ENCODE data around the gene EPS8L2.

The EPS8L2 gene

GRCh38 chr11:708511-708910 is 2.5 kb downstream of the EPS8L2 start:
- Histone ChIP-seq H3K27ac (ENCODE audit: low read length) (no peak overlapping the region), H3K36me3 (ENCODE audit: control insufficient read depth, low read depth, low read length) (no peaks in the 10 kb centered on the region), H3K4me3 (ENCODE audit: low read length) (no peak overlapping the region), H3K9me3 (ENCODE audit: control insufficient read depth, low read depth, low read length) (no peaks in the 10 kb centered on the region), H3K27me3 (ENCODE audit: control insufficient read depth, insufficient read depth, low read length) (peaks cover 8% of the 10 kb centered on the region), H3K9ac (ENCODE audit: low read length) (no peak overlapping the region), H3K4me1 (ENCODE audit: control insufficient read depth, low read depth, low read length) (peaks cover 7% of the 10 kb centered on the region)

DNA sequence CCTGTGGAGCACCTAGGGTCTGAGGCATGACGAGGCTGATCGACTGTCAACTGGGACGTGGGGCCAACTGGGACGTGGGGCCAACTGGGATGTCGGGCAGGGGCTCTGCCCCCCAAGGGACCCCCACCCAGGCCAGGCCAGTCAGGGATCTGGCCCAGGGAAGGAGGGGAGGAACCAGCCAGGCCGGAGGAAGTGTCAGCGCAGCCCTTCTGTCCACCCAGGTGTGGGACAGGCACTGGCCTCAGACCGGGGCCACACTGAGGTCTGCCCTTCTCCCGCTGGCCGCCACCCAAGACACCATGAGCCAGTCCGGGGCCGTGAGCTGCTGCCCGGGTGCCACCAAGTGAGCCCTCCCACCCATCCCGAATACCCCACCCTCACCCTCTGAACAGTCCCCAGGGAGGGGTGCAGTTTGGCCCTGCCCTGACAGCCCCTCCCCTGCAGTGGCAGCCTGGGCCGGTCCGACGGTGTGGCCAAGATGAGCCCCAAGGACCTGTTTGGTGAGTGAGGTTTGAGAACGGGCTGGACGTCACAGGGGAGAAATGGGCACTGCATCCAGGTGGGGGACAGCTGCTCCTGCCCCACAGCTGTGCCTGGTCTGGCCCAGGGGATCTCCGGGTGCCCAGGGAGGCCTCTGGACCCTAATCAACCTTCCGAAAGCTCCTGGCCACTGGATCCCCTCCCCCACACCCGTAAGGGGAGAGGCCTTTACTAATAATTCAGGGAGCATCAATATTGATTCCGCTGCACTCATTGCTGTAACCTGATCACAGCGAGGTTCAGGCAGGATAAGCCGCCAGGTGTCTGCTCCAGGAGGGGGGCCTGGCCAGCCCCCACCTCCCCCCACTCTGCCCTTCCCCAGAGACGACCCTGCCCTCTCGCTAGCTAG is 3.3 kb downstream of the EPS8L2 start:
- Histone ChIP-seq H3K4me1 (ENCODE audit: control insufficient read depth, low read depth, low read length) (peaks cover 7% of the 10 kb centered on the region), H3K9me3 (ENCODE audit: control insufficient read depth, low read depth, low read length) (no peaks in the 10 kb centered on the region), H3K36me3 (ENCODE audit: control insufficient read depth, low read depth, low read length) (no peaks in the 10 kb centered on the region), H3K9ac (ENCODE audit: low read length) (no peak overlapping the region), H3K27ac (ENCODE audit: low read length) (no peak overlapping the region), H3K27me3 (ENCODE audit: control insufficient read depth, insufficient read depth, low read length) (peaks cover 8% of the 10 kb centered on the region), H3K4me3 (ENCODE audit: low read length) (no peak overlapping the region)

DNA sequence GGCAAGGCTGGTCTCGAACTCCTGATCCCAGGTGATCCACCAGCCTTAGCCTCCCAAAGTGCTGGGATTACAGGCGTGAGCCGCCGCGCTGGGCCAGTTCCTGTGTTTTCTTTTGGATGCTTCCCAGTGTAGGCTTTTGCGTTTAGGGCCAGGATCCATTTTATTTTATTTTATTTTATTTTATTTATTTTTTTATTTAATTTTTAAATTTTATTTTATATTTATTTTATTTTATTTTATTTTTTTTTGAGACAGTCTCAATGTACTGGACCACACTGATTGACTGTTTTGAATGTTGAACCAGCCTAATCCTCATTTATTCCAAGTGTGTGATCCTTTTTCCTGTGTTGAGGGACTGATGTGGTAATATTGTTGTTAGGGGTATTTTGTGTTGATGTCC is 8.4 kb downstream of the EPS8L2 start:
- H3K4me3 ChIP-seq (ENCODE audit: low read length), result no peak overlapping the region
- peaks cover 2% of the 10 kb centered on the region for H3K27me3 ChIP-seq (ENCODE audit: control insufficient read depth, insufficient read depth, low read length)
- H3K9ac ChIP-seq (ENCODE audit: low read length), result no peak overlapping the region
- no peak overlapping the region for H3K27ac ChIP-seq (ENCODE audit: low read length)
- H3K4me1 ChIP-seq (ENCODE audit: control insufficient read depth, low read depth, low read length), result no peaks in the 10 kb centered on the region
- no peaks in the 10 kb centered on the region for H3K36me3 ChIP-seq (ENCODE audit: control insufficient read depth, low read depth, low read length)
- no peaks in the 10 kb centered on the region for H3K9me3 ChIP-seq (ENCODE audit: control insufficient read depth, low read depth, low read length)

DNA sequence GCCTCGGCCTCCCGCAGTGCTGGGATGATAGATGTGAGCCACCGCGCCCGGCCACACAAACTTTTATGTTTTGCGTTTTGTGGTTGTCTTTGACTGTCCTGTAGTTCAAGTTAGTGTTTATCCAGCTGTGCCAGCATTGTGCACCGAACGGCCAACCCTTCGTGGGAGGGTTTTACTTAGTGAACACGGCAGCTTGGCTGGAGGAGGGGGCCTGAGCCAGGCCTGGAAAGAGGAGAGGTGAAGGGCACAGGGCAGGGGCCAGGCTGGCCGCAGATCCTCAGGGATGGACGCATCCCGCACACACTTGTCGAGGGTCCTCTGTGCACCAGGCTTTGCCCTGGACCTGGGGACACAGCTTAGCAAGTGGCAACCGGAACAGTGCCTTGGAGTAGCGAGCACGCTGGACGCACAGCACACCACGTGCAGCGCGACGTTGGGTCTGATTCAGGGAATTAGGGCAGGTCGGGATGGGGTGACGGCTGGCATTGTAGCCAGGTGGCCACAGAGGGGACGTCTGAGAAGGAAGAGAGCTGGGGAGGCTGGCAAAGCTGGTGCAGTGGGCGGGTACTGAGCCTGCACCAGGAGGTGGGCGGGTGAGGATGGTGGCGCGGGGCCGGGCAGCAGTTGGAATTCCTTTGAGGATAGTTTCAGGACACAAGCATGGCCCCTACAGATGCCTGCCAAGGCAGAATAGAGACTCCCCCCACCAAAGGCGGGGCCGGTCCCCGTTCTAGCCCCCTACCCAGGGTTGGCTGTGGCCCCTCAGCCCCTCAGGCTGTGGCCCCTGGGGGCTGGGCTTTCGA is 13.4 kb downstream of the EPS8L2 start:
- H3K4me1 ChIP-seq (ENCODE audit: control insufficient read depth, low read depth, low read length), result no peaks in the 10 kb centered on the region
- H3K9ac ChIP-seq (ENCODE audit: low read length), result no peak overlapping the region
- H3K9me3 ChIP-seq (ENCODE audit: control insufficient read depth, low read depth, low read length), result no peaks in the 10 kb centered on the region
- H3K4me3 ChIP-seq (ENCODE audit: low read length), result no peak overlapping the region
- peaks cover 24% of the 10 kb centered on the region for H3K27me3 ChIP-seq (ENCODE audit: control insufficient read depth, insufficient read depth, low read length)
- H3K36me3 ChIP-seq (ENCODE audit: control insufficient read depth, low read depth, low read length), result no peaks in the 10 kb centered on the region
- no peak overlapping the region for H3K27ac ChIP-seq (ENCODE audit: low read length)

- Histone ChIP-seq H3K9me3 (ENCODE audit: control insufficient read depth, low read depth, low read length) (no peaks in the 10 kb centered on the region), H3K36me3 (ENCODE audit: control insufficient read depth, low read depth, low read length) (no peaks in the 10 kb centered on the region), H3K4me3 (ENCODE audit: low read length) (peak overlapping the region; percentile 2), H3K4me1 (ENCODE audit: control insufficient read depth, low read depth, low read length) (no peaks in the 10 kb centered on the region), H3K9ac (ENCODE audit: low read length) (no peak overlapping the region), H3K27me3 (ENCODE audit: control insufficient read depth, insufficient read depth, low read length) (peaks cover 31% of the 10 kb centered on the region), H3K27ac (ENCODE audit: low read length) (no peak overlapping the region)
Observed at GRCh38 chr11:720017-720641, 14.1 kb downstream of the EPS8L2 start.

DNA sequence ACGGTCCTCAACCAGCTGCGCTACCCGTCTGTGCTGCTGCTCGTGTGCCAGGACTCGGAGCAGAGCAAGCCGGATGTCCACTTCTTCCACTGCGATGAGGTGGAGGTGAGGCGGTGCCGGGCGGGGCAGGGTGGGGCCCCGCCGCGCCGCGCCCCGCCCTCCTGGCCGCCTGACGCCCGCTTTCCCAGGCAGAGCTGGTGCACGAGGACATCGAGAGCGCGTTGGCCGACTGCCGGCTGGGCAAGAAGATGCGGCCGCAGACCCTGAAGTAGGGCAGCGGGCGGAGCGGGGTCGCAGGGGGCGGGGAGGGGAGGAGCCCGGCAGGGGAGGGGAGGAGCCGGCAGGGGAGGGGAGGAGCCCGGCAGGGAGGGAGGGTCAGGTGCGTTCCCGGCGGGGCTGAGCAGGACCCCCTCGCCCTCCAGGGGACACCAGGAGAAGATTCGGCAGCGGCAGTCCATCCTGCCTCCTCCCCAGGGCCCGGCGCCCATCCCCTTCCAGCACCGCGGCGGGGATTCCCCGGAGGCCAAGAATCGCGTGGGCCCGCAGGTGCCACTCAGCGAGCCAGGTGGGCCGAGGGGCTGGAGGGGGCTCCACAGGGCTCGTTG is 14.7 kb downstream of the EPS8L2 start:
- no peaks in the 10 kb centered on the region for H3K36me3 ChIP-seq (ENCODE audit: control insufficient read depth, low read depth, low read length)
- H3K9ac ChIP-seq (ENCODE audit: low read length), result no peak overlapping the region

GRCh38 chr11:721247-721740 is 15.3 kb downstream of the EPS8L2 start:
- H3K27ac ChIP-seq (ENCODE audit: low read length), result no peak overlapping the region
- peaks cover 43% of the 10 kb centered on the region for H3K27me3 ChIP-seq (ENCODE audit: control insufficient read depth, insufficient read depth, low read length)
- no peak overlapping the region for H3K9ac ChIP-seq (ENCODE audit: low read length)
- H3K9me3 ChIP-seq (ENCODE audit: control insufficient read depth, low read depth, low read length), result no peaks in the 10 kb centered on the region
- H3K4me3 ChIP-seq (ENCODE audit: low read length), result no peak overlapping the region
- no peaks in the 10 kb centered on the region for H3K36me3 ChIP-seq (ENCODE audit: control insufficient read depth, low read depth, low read length)
- H3K4me1 ChIP-seq (ENCODE audit: control insufficient read depth, low read depth, low read length), result no peaks in the 10 kb centered on the region

More for the DNA sequence above, 14.7 kb downstream of the EPS8L2 start:
- no peak overlapping the region for H3K27ac ChIP-seq (ENCODE audit: low read length)
- peak overlapping the region; percentile 2 for H3K4me3 ChIP-seq (ENCODE audit: low read length)
- H3K9me3 ChIP-seq (ENCODE audit: control insufficient read depth, low read depth, low read length), result no peaks in the 10 kb centered on the region
- H3K27me3 ChIP-seq (ENCODE audit: control insufficient read depth, insufficient read depth, low read length), result peaks cover 37% of the 10 kb centered on the region
- no peaks in the 10 kb centered on the region for H3K4me1 ChIP-seq (ENCODE audit: control insufficient read depth, low read depth, low read length)

DNA sequence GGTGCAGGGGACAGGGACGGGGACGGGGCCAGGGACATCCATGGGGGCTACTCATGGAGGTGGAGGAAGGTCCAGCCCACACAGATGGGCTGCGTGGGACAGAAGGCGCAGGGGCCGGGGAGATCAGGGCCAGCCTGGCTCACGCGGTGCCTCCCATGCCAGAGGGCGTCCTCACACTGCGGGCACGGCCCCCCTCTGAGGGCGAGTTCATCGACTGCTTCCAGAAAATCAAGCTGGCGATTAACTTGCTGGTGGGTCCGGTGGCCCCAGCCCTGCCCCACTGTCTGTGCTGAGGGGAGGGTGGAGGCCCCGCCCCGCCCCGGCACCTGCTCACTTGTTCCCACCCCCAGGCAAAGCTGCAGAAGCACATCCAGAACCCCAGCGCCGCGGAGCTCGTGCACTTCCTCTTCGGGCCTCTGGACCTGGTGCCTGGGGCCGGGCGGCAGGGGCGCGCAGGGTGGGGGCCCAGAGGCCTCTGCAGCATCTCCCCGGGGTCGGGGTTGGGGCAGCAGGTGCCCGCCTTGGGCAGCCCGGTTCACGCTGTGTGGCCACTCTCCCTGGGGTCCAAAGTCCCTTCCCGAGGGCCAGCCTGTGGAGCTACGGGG is 15.8 kb downstream of the EPS8L2 start:
- Histone ChIP-seq H3K9ac (ENCODE audit: low read length) (no peak overlapping the region), H3K4me3 (ENCODE audit: low read length) (no peak overlapping the region), H3K4me1 (ENCODE audit: control insufficient read depth, low read depth, low read length) (no peaks in the 10 kb centered on the region), H3K27ac (ENCODE audit: low read length) (no peak overlapping the region), H3K27me3 (ENCODE audit: control insufficient read depth, insufficient read depth, low read length) (peaks cover 48% of the 10 kb centered on the region), H3K9me3 (ENCODE audit: control insufficient read depth, low read depth, low read length) (no peaks in the 10 kb centered on the region), H3K36me3 (ENCODE audit: control insufficient read depth, low read depth, low read length) (no peaks in the 10 kb centered on the region)

- H3K27me3 ChIP-seq (ENCODE audit: control insufficient read depth, insufficient read depth, low read length), result peaks cover 53% of the 10 kb centered on the region
- no peaks in the 10 kb centered on the region for H3K36me3 ChIP-seq (ENCODE audit: control insufficient read depth, low read depth, low read length)
- H3K9me3 ChIP-seq (ENCODE audit: control insufficient read depth, low read depth, low read length), result no peaks in the 10 kb centered on the region
- H3K4me1 ChIP-seq (ENCODE audit: control insufficient read depth, low read depth, low read length), result no peaks in the 10 kb centered on the region
- H3K27ac ChIP-seq (ENCODE audit: low read length), result no peak overlapping the region
- H3K9ac ChIP-seq (ENCODE audit: low read length), result no peak overlapping the region
- H3K4me3 ChIP-seq (ENCODE audit: low read length), result no peak overlapping the region
Observed at GRCh38 chr11:722346-722811, 16.3 kb downstream of the EPS8L2 start.

DNA sequence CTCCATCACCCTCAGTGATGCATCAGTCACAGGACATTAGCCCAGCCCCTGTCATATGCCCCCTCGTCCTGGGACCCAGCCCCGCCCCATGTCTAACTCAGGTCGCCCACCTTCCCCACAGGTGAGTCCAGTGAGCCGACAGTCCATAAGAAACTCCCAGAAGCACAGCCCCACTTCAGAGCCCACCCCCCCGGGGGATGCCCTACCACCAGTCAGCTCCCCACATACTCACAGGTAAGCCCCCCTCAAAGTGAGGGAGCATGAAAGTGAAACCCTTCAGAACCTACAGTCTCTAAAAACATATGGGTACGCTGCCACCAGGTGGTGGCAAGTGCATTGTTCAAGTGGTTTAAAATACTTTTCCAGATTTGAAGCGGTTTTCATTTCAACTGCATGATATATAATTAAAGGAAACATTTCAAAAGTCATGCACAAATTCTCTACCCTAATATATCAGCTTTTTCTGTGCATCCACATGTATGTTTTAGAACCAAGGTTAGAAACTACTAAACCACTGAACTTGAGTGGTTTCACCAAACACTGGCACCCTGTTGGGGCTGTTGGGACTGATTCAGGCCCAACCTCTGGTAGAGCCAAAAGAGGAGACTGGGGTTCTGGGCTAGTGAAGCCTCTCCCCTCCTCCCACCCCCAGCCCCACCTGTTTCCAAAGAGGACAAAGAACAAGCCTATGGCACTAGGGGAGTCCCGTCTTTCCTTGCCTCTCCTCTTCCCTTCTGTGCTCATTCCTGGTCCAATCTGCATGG is 17.3 kb downstream of the EPS8L2 start:
- Histone ChIP-seq H3K27me3 (ENCODE audit: control insufficient read depth, insufficient read depth, low read length) (peaks cover 57% of the 10 kb centered on the region), H3K4me3 (ENCODE audit: low read length) (no peak overlapping the region), H3K36me3 (ENCODE audit: control insufficient read depth, low read depth, low read length) (no peaks in the 10 kb centered on the region), H3K9me3 (ENCODE audit: control insufficient read depth, low read depth, low read length) (no peaks in the 10 kb centered on the region), H3K4me1 (ENCODE audit: control insufficient read depth, low read depth, low read length) (no peaks in the 10 kb centered on the region), H3K9ac (ENCODE audit: low read length) (no peak overlapping the region), H3K27ac (ENCODE audit: low read length) (no peak overlapping the region)
